Bronchus fibroblast of lung (primary cell): Measurements from ENCODE around the gene CCDC9. TPM values are rescaled to one million over a fixed set of nuclear protein-coding genes. Genes with fewer than 3 reads are reported as not detected.

Source experiments
- total RNA-seq: library from RNA; depleted of rRNA; stranded (reverse); fragments of >200 nt; gene quantifications from 2 replicates; pipeline ENCODE4 v1.2.3, GENCODE V29; 2015

CCDC9 gene
- 13.6 and 15.3 TPM in 2 replicates for total RNA-seq

GRCh38 chr19:47255879-47256692 lies at the start of gene CCDC9:
TSS of gene CCDC9 (plus strand) at chr19:47256525. CDS start at chr19:47258401, 1,876 bp downstream.

DNA sequence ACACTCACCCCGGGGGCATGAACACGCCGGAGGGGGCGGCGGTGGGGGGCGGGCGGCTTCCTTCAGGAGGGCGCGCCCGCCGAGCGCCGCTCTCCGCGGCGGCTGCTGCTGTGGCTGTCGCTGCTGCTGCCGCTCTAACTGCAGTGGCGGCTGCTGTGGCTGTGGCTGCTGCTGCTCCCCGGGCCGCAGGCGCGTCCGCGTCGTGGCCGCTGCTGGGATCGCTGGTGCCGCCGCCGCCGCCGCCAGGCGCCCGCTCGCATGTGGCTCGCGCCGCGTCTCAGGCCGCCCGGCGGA lies 25.5 kb upstream of the CCDC9 start, which contains the start of gene BBC3:
Gene BBC3, minus strand, starts transcription at position 279 of the 294 bp plus-strand sequence. CDS start 2,768 bp downstream, outside the sequence.

DNA sequence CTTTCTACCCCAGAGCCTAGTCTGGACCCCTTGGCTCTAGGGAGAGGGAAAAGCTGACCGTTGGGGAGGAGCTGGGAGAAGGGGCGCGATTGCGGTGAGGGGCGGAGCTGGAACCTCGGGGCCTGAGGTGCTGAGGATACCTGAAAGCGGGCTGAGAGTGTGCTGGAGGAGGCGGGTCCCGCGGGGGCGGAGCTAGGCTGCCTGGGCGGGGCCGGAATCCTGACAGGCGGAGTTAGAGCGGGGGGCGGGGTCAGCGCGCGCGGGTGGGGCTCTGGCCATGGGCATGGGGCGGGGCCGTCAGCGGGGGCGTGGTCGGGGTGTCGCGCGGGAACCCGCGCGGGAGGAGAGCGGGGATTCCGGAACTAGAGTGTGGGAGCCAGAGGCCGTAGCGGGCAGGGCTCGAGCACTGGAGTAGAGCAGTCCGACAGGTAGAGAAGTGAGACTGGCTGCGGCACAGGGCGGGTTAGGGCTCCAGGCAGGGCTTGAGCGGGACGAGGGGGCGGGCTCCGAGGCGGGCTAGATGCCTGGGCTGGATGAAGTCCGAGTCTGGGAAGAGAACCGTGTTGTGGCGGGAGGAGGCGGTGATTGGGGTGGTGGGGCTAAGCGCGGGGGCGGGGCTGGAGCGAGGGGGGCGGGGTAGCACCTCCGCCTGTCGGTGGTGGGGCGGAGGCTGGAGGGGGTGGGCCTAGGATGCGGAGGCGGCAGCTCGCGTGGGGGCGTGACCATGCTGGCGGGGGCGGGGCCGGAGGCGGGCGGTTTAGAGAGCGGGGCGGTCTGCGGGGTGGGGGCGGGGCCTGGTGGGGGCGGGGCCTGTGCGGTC lies 18.0 kb downstream of the CCDC9 start, which contains the start of gene INAFM1:
Gene INAFM1, plus strand, starts transcription at position 815 of the 820 bp plus-strand sequence. CDS start 35 bp downstream, outside the sequence.

DNA sequence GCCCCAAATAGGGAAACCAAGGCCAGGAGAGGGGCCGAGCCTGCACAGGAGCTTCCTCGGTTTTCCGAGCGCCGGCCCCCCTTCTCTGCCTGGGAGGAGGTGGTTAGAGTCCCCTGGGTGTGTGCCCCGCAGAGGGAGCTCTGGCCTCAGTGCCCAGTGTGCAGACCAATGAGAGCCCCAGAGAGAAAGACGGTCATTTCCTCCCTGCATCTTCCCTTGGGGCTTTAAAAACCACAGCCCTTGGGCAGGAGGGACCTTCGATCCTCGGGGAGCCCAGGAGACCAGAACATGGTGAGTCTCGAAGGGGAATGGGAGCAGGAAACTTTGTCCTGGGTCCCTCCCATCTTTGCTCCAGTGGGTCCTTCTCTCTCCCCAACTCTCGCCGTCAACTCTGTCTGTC lies 53.3 kb downstream of the CCDC9 start, which contains the start of gene C5AR1:
Gene C5AR1, plus strand, starts transcription at position 254 of the 400 bp plus-strand sequence. Its CDS starts 35 bp downstream, at position 289.

Other genes with a start within 250 kb of the CCDC9 start
- gene NPAS1, start 236.7 kb upstream of the CCDC9 start, total RNA-seq = 0.15 and 0.34 TPM in 2 replicates
- gene TMEM160, start 207.9 kb upstream of the CCDC9 start, total RNA-seq = 49.4 and 58.7 TPM in 2 replicates
- gene ZC3H4, start 142.7 kb upstream of the CCDC9 start, total RNA-seq = 26.3 and 28.7 TPM in 2 replicates
- 176 and 203 TPM in 2 replicates for gene SAE1, start 125.7 kb upstream of the CCDC9 start, total RNA-seq
- gene BBC3, start 25.3 kb upstream of the CCDC9 start, total RNA-seq = 14.7 and 16.8 TPM in 2 replicates
- gene INAFM1, start 18.4 kb downstream of the CCDC9 start, total RNA-seq = 7.1 and 10.4 TPM in 2 replicates
- gene C5AR1, start 53.3 kb downstream of the CCDC9 start, total RNA-seq = 0.15 and 0.17 TPM in 2 replicates
- gene C5AR2, start 75.7 kb downstream of the CCDC9 start, total RNA-seq = 0.30 TPM in 1 of 2 replicates, not detected in the other
- gene DHX34, start 92.8 kb downstream of the CCDC9 start, total RNA-seq = 12.4 and 13.7 TPM in 2 replicates
- 6.7 and 7.7 TPM in 2 replicates for gene MEIS3, start 163.0 kb downstream of the CCDC9 start, total RNA-seq
- gene SLC8A2, start 215.4 kb downstream of the CCDC9 start, total RNA-seq = not detected in 2 replicates
- gene KPTN, start 227.7 kb downstream of the CCDC9 start, total RNA-seq = 6.4 and 10.9 TPM in 2 replicates